ENCODE data around the gene LAMA4. TPM values are rescaled to one million over a fixed set of nuclear protein-coding genes. Genes with fewer than 3 reads are reported as not detected.

The LAMA4 gene
- polyA plus RNA-seq, 2 of the 4 experiments (the other 2 are of a cell fraction) = 1.0 to 3.1 TPM

- H3K27ac ChIP-seq = no peak overlapping the region
- 27% methylated on average over 1 of the region's 1 CpG for WGBS (ENCODE audit: missing lambda C conversion rate)
- CTCF ChIA-PET = interaction anchor here (3.7 kb wide), 1 partner anchor 106 kb away, joined by 10 read pairs; no protein-coding TSS in a partner anchor
- DNase-seq (ENCODE audit: low read depth in 1 of 2, low spot score in 1 of 2) (no peak), FAIRE-seq (no peak), ATAC-seq (no peak)
- POLR2A ChIA-PET = no interaction called here
- TF ChIP-seq BHLHE40 (IDR thresholded peaks at IDR 0.05; ENCODE audit: low read depth, low read length) (no peak), ESRRA (IDR thresholded peaks at IDR 0.05; ENCODE audit: borderline replicate concordance, low read length) (no peak), HOXB5 (CRISPR knock-in tag; IDR thresholded peaks at IDR 0.05) (no peak), FOXS1 (CRISPR knock-in tag; IDR thresholded peaks at IDR 0.05) (no peak), FOSB (CRISPR knock-in tag; IDR thresholded peaks at IDR 0.05) (no peak), CEBPB (IDR thresholded peaks at IDR 0.05) (no peak), SMC3 (IDR thresholded peaks at IDR 0.05) (no peak), MYC (IDR thresholded peaks at IDR 0.05; ENCODE audit: borderline replicate concordance, low read length) (no peak)
- TF ChIP-seq, protein P1, sequence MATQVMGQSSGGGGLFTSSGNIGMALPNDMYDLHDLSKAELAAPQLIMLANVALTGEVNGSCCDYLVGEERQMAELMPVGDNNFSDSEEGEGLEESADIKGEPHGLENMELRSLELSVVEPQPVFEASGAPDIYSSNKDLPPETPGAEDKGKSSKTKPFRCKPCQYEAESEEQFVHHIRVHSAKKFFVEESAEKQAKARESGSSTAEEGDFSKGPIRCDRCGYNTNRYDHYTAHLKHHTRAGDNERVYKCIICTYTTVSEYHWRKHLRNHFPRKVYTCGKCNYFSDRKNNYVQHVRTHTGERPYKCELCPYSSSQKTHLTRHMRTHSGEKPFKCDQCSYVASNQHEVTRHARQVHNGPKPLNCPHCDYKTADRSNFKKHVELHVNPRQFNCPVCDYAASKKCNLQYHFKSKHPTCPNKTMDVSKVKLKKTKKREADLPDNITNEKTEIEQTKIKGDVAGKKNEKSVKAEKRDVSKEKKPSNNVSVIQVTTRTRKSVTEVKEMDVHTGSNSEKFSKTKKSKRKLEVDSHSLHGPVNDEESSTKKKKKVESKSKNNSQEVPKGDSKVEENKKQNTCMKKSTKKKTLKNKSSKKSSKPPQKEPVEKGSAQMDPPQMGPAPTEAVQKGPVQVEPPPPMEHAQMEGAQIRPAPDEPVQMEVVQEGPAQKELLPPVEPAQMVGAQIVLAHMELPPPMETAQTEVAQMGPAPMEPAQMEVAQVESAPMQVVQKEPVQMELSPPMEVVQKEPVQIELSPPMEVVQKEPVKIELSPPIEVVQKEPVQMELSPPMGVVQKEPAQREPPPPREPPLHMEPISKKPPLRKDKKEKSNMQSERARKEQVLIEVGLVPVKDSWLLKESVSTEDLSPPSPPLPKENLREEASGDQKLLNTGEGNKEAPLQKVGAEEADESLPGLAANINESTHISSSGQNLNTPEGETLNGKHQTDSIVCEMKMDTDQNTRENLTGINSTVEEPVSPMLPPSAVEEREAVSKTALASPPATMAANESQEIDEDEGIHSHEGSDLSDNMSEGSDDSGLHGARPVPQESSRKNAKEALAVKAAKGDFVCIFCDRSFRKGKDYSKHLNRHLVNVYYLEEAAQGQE (IDR thresholded peaks at IDR 0.05) = no peak
- H3K9me3 ChIP-seq = no peaks in the 10 kb centered on the region
- peaks cover 4% of the 10 kb centered on the region; the same call in 1 of the 3 replicates for H3K4me1 ChIP-seq
- H3K4me3 ChIP-seq = no peak overlapping the region
- no peak overlapping the region for H3K4me2 ChIP-seq
Measured at GRCh38 chr6:112286500-112287144, 32.3 kb upstream of the LAMA4 start.

DNA sequence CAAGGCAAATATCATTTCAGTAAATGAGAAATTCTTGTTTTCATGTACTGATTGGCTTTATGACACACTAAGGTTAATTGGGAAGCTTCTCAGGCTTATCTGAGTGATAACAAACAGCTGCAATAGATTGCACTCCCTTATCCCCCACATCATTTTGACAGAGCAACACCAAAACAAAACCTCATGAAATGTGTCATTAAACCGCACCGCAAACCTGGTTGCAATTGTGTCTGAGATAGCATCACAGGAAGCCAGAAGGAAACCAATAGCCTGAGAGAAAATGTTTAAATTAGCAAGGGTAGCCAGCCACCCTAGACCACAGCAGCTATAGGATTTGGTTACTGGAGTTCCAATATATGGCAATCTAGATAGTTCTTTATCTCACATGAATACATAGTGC is 31.6 kb upstream of the LAMA4 start:
- FAIRE-seq (no peak), DNase-seq (ENCODE audit: low read depth in 1 of 2, low spot score in 1 of 2) (no peak), ATAC-seq (no peak)
- ChIA-PET POLR2A (no interaction called here), CTCF (interaction anchor here (3.7 kb wide), 1 partner anchor 106 kb away, joined by 10 read pairs; no protein-coding TSS in a partner anchor)
- Histone ChIP-seq H3K9me3 (no peaks in the 10 kb centered on the region), H3K4me2 (no peak overlapping the region), H3K4me1 (peaks cover 4% of the 10 kb centered on the region; the same call in 1 of the 3 replicates), H3K4me3 (no peak overlapping the region), H3K27ac (no peak overlapping the region)
- 92% methylated on average over 2 of the region's 2 CpGs for WGBS (ENCODE audit: missing lambda C conversion rate)
- TF ChIP-seq ZSCAN20 (CRISPR knock-in tag; IDR thresholded peaks at IDR 0.05) = no peak
- TF ChIP-seq PHF8 (IDR thresholded peaks at IDR 0.05; ENCODE audit: borderline replicate concordance, low read depth) = no peak
- TF ChIP-seq, protein P1 (IDR thresholded peaks at IDR 0.05) = no peak
- no peak for TF ChIP-seq GATA3 (IDR thresholded peaks at IDR 0.05; ENCODE audit: borderline replicate concordance)
- TF ChIP-seq KDM5A (IDR thresholded peaks at IDR 0.05) = no peak
- TF ChIP-seq ZFP36 (IDR thresholded peaks at IDR 0.05; ENCODE audit: borderline replicate concordance, partially characterized antibody) = no peak
- no peak for TF ChIP-seq CBX2 (IDR thresholded peaks at IDR 0.05; ENCODE audit: borderline replicate concordance, low read depth)
- TF ChIP-seq HOXB5 (CRISPR knock-in tag; IDR thresholded peaks at IDR 0.05) = no peak
- TF ChIP-seq ZC3H11A (IDR thresholded peaks at IDR 0.05) = no peak
- TF ChIP-seq HOXA7 (CRISPR knock-in tag; IDR thresholded peaks at IDR 0.05) = no peak
- no peak for TF ChIP-seq RFX5 (IDR thresholded peaks at IDR 0.05)

Measured in A549 (cell line).